Parathyroid adenoma (tissue), 2 donors: ENCODE results near the gene LHX4.

ENCODE experiments used
- H2AFZ ChIP-seq: fragments of 300-600 bp; sonication (generic); one replicate; pipeline ENCODE4 v1.7.0; 2017; ENCODE audit warnings: antibody characterized with exemption, mild to moderate bottlenecking
- H3K27ac ChIP-seq: fragments of 300-600 bp; sonication (generic); one replicate; pipeline ENCODE4 v1.7.0; 2017
- H3K27me3 ChIP-seq: fragments of 300-600 bp; sonication (generic); one replicate; pipeline ENCODE4 v1.7.0; 2017; ENCODE audit warnings: low read length; ENCODE audit not compliant: control insufficient read depth, insufficient read depth
- H3K36me3 ChIP-seq: fragments of 300-600 bp; sonication (generic); one replicate; pipeline ENCODE4 v1.7.0; 2017; ENCODE audit warnings: low read length; ENCODE audit not compliant: control insufficient read depth, insufficient read depth
- H3K4me1 ChIP-seq: fragments of 300-600 bp; sonication (generic); one replicate; pipeline ENCODE4 v1.7.0; 2017; ENCODE audit warnings: control low read depth
- H3K4me2 ChIP-seq: fragments of 300-600 bp; sonication (generic); one replicate; pipeline ENCODE4 v1.7.0; 2017; ENCODE audit warnings: low read length
- H3K4me3 ChIP-seq: fragments of 300-600 bp; sonication (generic); one replicate; pipeline ENCODE4 v1.7.0; 2017; ENCODE audit warnings: low read depth, low read length
- H3K79me2 ChIP-seq: fragments of 300-600 bp; sonication (generic); one replicate; pipeline ENCODE4 v1.7.0; 2017; ENCODE audit warnings: control low read depth
- H3K9ac ChIP-seq: fragments of 300-600 bp; sonication (generic); one replicate; pipeline ENCODE4 v1.7.0; 2017; ENCODE audit warnings: mild to moderate bottlenecking
- H3K9me3 ChIP-seq: fragments of 300-600 bp; sonication (generic); one replicate; pipeline ENCODE4 v1.7.0; 2017; ENCODE audit warnings: low read length; ENCODE audit not compliant: control insufficient read depth
- CTCF ChIP-seq: fragments of 300-600 bp; sonication (generic); IDR thresholded peaks from one replicate; pipeline ENCODE4 v1.7.0; 2017; ENCODE audit warnings: antibody characterized with exemption, mild to moderate bottlenecking
- donor health status: primary hyperparathyroidism.

Gene LHX4

GRCh38 chr1:180265201-180265600, 35.1 kb downstream of the LHX4 start:
- H3K4me2 ChIP-seq, result no peak overlapping the region
- no peaks in the 10 kb centered on the region for H3K4me1 ChIP-seq
- TF ChIP-seq CTCF, result no peak
- H2AFZ ChIP-seq, result no peak overlapping the region
- no peak overlapping the region for H3K27ac ChIP-seq
- H3K27me3 ChIP-seq, result no peaks in the 10 kb centered on the region
- no peaks in the 10 kb centered on the region for H3K79me2 ChIP-seq
- H3K9ac ChIP-seq, result no peak overlapping the region
- no peaks in the 10 kb centered on the region for H3K36me3 ChIP-seq
- no peak overlapping the region for H3K4me3 ChIP-seq
- no peaks in the 10 kb centered on the region for H3K9me3 ChIP-seq

DNA sequence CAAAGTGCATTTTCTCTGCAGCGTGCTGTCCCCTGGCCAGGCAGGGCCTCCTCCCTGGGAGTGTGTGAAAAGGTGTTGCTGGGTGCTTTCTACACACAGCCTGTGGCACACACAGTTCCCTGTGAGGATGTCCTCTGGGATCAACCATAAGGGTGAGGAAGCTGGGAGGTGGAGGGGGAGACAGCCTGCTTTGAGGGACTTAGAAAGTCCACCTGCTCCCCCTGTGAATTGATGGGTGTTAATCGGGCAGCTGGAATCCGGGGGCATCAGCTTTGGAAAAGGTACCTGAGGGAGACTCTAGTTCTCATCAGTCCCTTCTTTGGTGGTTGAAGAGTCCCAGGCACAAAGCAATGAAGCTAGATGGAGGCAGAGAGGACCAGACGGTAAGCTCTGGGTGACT, 35.8 kb downstream of the LHX4 start:
- no peak overlapping the region for H3K4me3 ChIP-seq
- H3K9ac ChIP-seq, result no peak overlapping the region
- no peak overlapping the region for H2AFZ ChIP-seq
- H3K79me2 ChIP-seq, result no peaks in the 10 kb centered on the region
- no peak for TF ChIP-seq CTCF
- H3K27me3 ChIP-seq, result no peaks in the 10 kb centered on the region
- H3K4me2 ChIP-seq, result no peak overlapping the region
- H3K27ac ChIP-seq, result no peak overlapping the region
- peaks cover 3% of the 10 kb centered on the region for H3K4me1 ChIP-seq
- H3K36me3 ChIP-seq, result no peaks in the 10 kb centered on the region
- no peaks in the 10 kb centered on the region for H3K9me3 ChIP-seq

GRCh38 chr1:180266275-180267210, 36.5 kb downstream of the LHX4 start:
- no peak overlapping the region for H3K9ac ChIP-seq
- H2AFZ ChIP-seq, result no peak overlapping the region
- no peaks in the 10 kb centered on the region for H3K9me3 ChIP-seq
- H3K36me3 ChIP-seq, result no peaks in the 10 kb centered on the region
- no peak overlapping the region for H3K27ac ChIP-seq
- H3K4me1 ChIP-seq, result peaks cover 3% of the 10 kb centered on the region
- no peak overlapping the region for H3K4me2 ChIP-seq
- no peaks in the 10 kb centered on the region for H3K27me3 ChIP-seq
- TF ChIP-seq CTCF, result no peak
- no peaks in the 10 kb centered on the region for H3K79me2 ChIP-seq
- H3K4me3 ChIP-seq, result no peak overlapping the region

- Histone ChIP-seq H3K27me3 (no peaks in the 10 kb centered on the region), H3K4me3 (no peak overlapping the region), H3K9ac (no peak overlapping the region), H3K4me1 (peaks cover 3% of the 10 kb centered on the region), H3K36me3 (no peaks in the 10 kb centered on the region), H3K27ac (no peak overlapping the region), H3K79me2 (no peaks in the 10 kb centered on the region), H3K4me2 (no peak overlapping the region), H3K9me3 (no peaks in the 10 kb centered on the region), H2AFZ (no peak overlapping the region)
- TF ChIP-seq CTCF, result no peak
Measured at GRCh38 chr1:180267211-180267561, 37.1 kb downstream of the LHX4 start.
